ENCODE measurements around the gene ZXDB. TPM values are rescaled to one million over a fixed set of nuclear protein-coding genes. Genes with fewer than 3 reads are reported as not detected.

Gene ZXDB
- total and polyA plus RNA-seq, 2 of the 13 experiments (the other 11 are each of a cell fraction or from before 2014, with no cell fraction given): 4.5 to 9.0 TPM

DNA sequence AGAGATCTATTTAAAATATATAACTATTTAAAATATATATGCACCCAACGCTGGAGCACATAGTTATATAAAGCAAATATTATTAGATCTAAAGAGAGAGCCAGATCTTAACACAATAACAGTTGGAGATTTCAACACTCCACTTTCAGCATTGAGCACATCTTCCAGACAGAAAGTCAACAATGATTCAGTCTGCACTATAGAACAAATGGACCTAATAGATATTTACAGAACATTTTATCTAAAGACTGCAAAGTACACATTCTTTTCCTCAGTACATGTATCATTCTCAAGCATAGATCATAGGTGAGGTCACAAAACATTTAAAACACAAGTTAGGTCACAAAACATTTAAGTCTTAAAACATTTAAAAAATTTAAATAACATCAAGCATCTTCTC, 51.9 kb downstream of the ZXDB start (continued):
- TF ChIP-seq ZNF496 (CRISPR knock-in tag; IDR thresholded peaks at IDR 0.05; ENCODE audit: insufficient replicate concordance): no peak
- peak; percentile 77; the same call in 1 of the 2 replicates for TF ChIP-seq ZBTB20 (CRISPR knock-in tag; IDR thresholded peaks at IDR 0.05; ENCODE audit: borderline replicate concordance, low read depth)
- TF ChIP-seq HHEX (CRISPR knock-in tag; IDR thresholded peaks at IDR 0.05): 0 out of 2 replicates have a peak, but pooled peaks have one; percentile 23
- TF ChIP-seq ZNF160 (CRISPR knock-in tag; IDR thresholded peaks at IDR 0.05): no peak
- peak; percentile 47; the same call in 1 of the 2 replicates for TF ChIP-seq SAP130 (CRISPR knock-in tag; IDR thresholded peaks at IDR 0.05; ENCODE audit: low read depth)
- no peak for TF ChIP-seq SRSF9 (IDR thresholded peaks at IDR 0.05; ENCODE audit: borderline replicate concordance, insufficient read depth, low read depth, low read length, poor library complexity, severe bottlenecking)
- TF ChIP-seq RORA (CRISPR knock-in tag; IDR thresholded peaks at IDR 0.05): no peak
- no peak for TF ChIP-seq HDAC6 (IDR thresholded peaks at IDR 0.05; ENCODE audit: low read depth, low read length)
- TF ChIP-seq HMGA1 (CRISPR knock-in tag; conservative IDR thresholded peaks at IDR 0.05): no peak
- no peak for TF ChIP-seq PAF1 (CRISPR knock-in tag; IDR thresholded peaks at IDR 0.05)
- no peak for TF ChIP-seq NFRKB (IDR thresholded peaks at IDR 0.05)
- TF ChIP-seq, protein P1, sequence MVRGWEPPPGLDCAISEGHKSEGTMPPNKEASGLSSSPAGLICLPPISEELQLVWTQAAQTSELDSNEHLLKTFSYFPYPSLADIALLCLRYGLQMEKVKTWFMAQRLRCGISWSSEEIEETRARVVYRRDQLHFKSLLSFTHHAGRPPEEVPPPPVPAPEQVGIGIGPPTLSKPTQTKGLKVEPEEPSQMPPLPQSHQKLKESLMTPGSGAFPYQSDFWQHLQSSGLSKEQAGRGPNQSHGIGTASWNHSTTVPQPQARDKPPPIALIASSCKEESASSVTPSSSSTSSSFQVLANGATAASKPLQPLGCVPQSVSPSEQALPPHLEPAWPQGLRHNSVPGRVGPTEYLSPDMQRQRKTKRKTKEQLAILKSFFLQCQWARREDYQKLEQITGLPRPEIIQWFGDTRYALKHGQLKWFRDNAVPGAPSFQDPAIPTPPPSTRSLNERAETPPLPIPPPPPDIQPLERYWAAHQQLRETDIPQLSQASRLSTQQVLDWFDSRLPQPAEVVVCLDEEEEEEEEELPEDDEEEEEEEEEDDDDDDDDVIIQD (CRISPR knock-in tag; IDR thresholded peaks at IDR 0.05; ENCODE audit: low read depth): peak; percentile 74
- no peak for TF ChIP-seq HCFC1 (IDR thresholded peaks at IDR 0.05; ENCODE audit: low read depth, low read length)
- TF ChIP-seq ZNF263 (CRISPR knock-in tag; IDR thresholded peaks at IDR 0.05): no peak
- no peak for TF ChIP-seq ZNF883 (CRISPR knock-in tag; IDR thresholded peaks at IDR 0.05; ENCODE audit: not compliant biosample characterization)
- no peak for TF ChIP-seq SNAI1 (CRISPR knock-in tag; IDR thresholded peaks at IDR 0.05; ENCODE audit: borderline replicate concordance)
- TF ChIP-seq MED1 (CRISPR knock-in tag; IDR thresholded peaks at IDR 0.05): 0 out of 2 replicates have a peak, but pooled peaks have one; percentile 31
- no peak for TF ChIP-seq GFI1 (CRISPR knock-in tag; IDR thresholded peaks at IDR 0.05; ENCODE audit: borderline replicate concordance)
- no peak for TF ChIP-seq ZNF136 (CRISPR knock-in tag; IDR thresholded peaks at IDR 0.05; ENCODE audit: low read depth)
- TF ChIP-seq CREB1 (IDR thresholded peaks at IDR 0.05): no peak
- no peak for TF ChIP-seq CREB1 (CRISPR knock-in tag; IDR thresholded peaks at IDR 0.05)
- no peak for TF ChIP-seq ZNF775 (CRISPR knock-in tag; IDR thresholded peaks at IDR 0.05; ENCODE audit: borderline replicate concordance)
- TF ChIP-seq PCBP2 (optimal IDR thresholded peaks at IDR 0.05; ENCODE audit: low read depth, low read length, poor library complexity, severe bottlenecking): no peak
- no peak for TF ChIP-seq ZNF773 (CRISPR knock-in tag; IDR thresholded peaks at IDR 0.05; ENCODE audit: borderline replicate concordance)
- no peak for TF ChIP-seq POLR2AphosphoS5 (IDR thresholded peaks at IDR 0.05; ENCODE audit: low read depth, low read length)
- no peak for TF ChIP-seq EEA1 (CRISPR knock-in tag; IDR thresholded peaks at IDR 0.05; ENCODE audit: borderline replicate concordance)
- TF ChIP-seq RARA (CRISPR knock-in tag; IDR thresholded peaks at IDR 0.05): peak; percentile 29; the same call in 1 of the 2 replicates
- TF ChIP-seq ZNF564 (CRISPR knock-in tag; IDR thresholded peaks at IDR 0.05): no peak
- TF ChIP-seq PAX8 (CRISPR knock-in tag; IDR thresholded peaks at IDR 0.05; ENCODE audit: borderline replicate concordance): no peak
- TF ChIP-seq GZF1 (CRISPR knock-in tag; IDR thresholded peaks at IDR 0.05): no peak
- no peak for TF ChIP-seq KLF9 (CRISPR knock-in tag; IDR thresholded peaks at IDR 0.05; ENCODE audit: low read depth)
- no peak for TF ChIP-seq ZZZ3 (CRISPR knock-in tag; IDR thresholded peaks at IDR 0.05; ENCODE audit: borderline replicate concordance)
- 0 out of 2 replicates have a peak, but pooled peaks have one; percentile 22 for TF ChIP-seq HDAC2 (CRISPR knock-in tag; IDR thresholded peaks at IDR 0.05)
- no peak for TF ChIP-seq ZBTB42 (CRISPR knock-in tag; IDR thresholded peaks at IDR 0.05)
- TF ChIP-seq ZFP90 (CRISPR knock-in tag; IDR thresholded peaks at IDR 0.05; ENCODE audit: borderline replicate concordance): no peak
